Type B pancreatic cell (in vitro differentiated cells): ENCODE measurements around the gene TMEM272. TPM values are rescaled to one million over a fixed set of nuclear protein-coding genes. Genes with fewer than 3 reads are reported as not detected.
"Not testable (repeated sequence)": the region's sequence is repeated elsewhere in the genome, so short reads cannot be mapped to it uniquely, and the experiment has no call there.

Source experiments
- DNase-seq: peaks from one replicate; pipeline ENCODE4 v3.0.0; 2021; ENCODE audit warnings: mixed read lengths; ENCODE audit not compliant: unreplicated experiment; ENCODE audit errors: extremely low spot score
- H3K27ac Mint-ChIP-seq: 2 replicates; pipeline ENCODE4 v1.8.0; 2021; ENCODE audit warnings: mild to moderate bottlenecking, mixed read lengths
- H3K27me3 Mint-ChIP-seq: 2 replicates; pipeline ENCODE4 v1.8.0; 2021; ENCODE audit warnings: mixed read lengths
- H3K36me3 Mint-ChIP-seq: 2 replicates; pipeline ENCODE4 v1.8.0; 2021; ENCODE audit warnings: mixed read lengths
- H3K4me1 Mint-ChIP-seq: one replicate; pipeline ENCODE4 v1.8.0; 2021; ENCODE audit warnings: mixed read lengths; ENCODE audit not compliant: unreplicated experiment
- H3K4me3 Mint-ChIP-seq: 2 replicates; pipeline ENCODE4 v1.8.0; 2021; ENCODE audit warnings: mild to moderate bottlenecking, mixed read lengths
- H3K9me3 Mint-ChIP-seq: 2 replicates; pipeline ENCODE4 v1.8.0; 2021; ENCODE audit warnings: mixed read lengths
- total RNA-seq: library from RNA; stranded (reverse); gene quantifications from 2 replicates; pipeline ENCODE4 v1.2.1, GENCODE V29; 2021; ENCODE audit warnings: low replicate concordance
- TF ChIP-seq, protein P1 (sequence below): fragments of 200-600 bp; sonication (generic); conservative IDR thresholded peaks from 2 replicates; pipeline ENCODE4 v1.5.0; 2021; ENCODE audit warnings: antibody characterized with exemption, mild to moderate bottlenecking

The TMEM272 gene
- total RNA-seq, 1 donor from 2014 or later, result 0.63 TPM

DNA sequence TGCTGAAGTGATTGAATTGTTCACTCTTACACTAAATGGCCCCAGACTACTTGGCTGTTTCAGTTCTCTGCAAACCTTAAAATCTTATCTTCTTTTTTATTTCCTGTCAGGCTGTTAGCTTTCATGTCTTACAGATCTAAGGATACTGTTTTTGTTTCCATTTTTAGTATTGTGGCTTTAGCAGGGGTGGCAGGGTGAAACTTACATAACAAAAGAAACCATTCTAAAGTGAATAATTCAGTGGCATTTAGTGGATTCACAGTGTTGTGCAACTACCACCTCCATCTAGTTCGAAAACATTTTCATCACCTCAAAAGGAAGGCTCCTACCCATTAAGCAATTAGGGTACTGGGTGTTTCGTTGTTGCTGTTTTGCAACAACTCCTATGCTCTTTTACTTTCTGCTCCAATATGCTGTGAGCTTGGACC is 19.8 kb downstream of the TMEM272 start:
- no peaks in the 10 kb centered on the region for H3K4me1 Mint-ChIP-seq
- peaks cover 4% of the 10 kb centered on the region for H3K27me3 Mint-ChIP-seq
- TF ChIP-seq, protein P1, sequence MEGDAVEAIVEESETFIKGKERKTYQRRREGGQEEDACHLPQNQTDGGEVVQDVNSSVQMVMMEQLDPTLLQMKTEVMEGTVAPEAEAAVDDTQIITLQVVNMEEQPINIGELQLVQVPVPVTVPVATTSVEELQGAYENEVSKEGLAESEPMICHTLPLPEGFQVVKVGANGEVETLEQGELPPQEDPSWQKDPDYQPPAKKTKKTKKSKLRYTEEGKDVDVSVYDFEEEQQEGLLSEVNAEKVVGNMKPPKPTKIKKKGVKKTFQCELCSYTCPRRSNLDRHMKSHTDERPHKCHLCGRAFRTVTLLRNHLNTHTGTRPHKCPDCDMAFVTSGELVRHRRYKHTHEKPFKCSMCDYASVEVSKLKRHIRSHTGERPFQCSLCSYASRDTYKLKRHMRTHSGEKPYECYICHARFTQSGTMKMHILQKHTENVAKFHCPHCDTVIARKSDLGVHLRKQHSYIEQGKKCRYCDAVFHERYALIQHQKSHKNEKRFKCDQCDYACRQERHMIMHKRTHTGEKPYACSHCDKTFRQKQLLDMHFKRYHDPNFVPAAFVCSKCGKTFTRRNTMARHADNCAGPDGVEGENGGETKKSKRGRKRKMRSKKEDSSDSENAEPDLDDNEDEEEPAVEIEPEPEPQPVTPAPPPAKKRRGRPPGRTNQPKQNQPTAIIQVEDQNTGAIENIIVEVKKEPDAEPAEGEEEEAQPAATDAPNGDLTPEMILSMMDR, result no peak
- no peaks in the 10 kb centered on the region for H3K9me3 Mint-ChIP-seq
- H3K36me3 Mint-ChIP-seq, result no peaks in the 10 kb centered on the region
- no peak overlapping the region for H3K27ac Mint-ChIP-seq
- no peak for DNase-seq
- no peak overlapping the region for H3K4me3 Mint-ChIP-seq

DNA sequence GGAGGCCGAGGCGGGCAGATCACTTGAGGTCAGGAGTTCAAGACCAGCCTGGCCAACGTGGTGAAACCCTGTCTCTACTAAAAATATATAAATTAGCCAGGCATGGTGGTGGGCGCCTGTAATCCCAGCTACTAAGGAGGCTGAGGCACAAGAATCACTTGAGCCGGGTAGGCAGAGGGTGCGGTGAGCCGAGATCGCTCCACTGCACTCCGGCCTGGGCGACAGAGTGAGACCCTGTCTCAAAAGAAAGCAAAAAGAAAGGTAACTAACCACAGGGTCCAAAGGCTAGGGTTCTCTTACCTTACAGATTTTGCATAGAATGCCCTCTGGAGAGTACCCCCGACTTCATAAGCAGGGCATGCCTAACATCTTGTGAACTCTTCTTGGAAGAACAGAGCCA is 20.3 kb downstream of the TMEM272 start:
- not testable (repeated sequence) for DNase-seq, H3K36me3 Mint-ChIP-seq, H3K4me1 Mint-ChIP-seq, H3K27me3 Mint-ChIP-seq, H3K9me3 Mint-ChIP-seq, H3K27ac Mint-ChIP-seq, H3K4me3 Mint-ChIP-seq

DNA sequence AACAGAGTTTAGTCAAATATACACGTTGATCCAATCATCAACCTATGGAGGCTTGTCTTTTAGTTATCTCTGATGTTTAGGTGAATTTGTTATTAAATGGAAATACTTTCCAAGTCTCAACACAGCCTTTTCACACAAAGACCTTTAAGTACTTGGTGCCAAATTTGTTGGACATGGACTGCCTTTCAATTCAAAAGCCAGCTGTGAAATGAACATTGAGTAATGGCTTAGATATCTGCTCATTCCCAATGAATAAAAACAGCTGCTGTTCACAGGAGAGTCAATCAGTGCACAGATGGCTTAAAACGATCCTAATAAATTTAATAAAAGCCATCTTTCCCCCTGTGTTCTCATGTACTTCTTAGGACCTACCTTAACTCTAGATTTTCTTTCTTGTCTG is 21.1 kb downstream of the TMEM272 start:
- Mint-ChIP-seq H3K27me3 (peaks cover 6% of the 10 kb centered on the region), H3K4me1 (no peaks in the 10 kb centered on the region), H3K27ac (no peak overlapping the region), H3K9me3 (no peaks in the 10 kb centered on the region), H3K4me3 (no peak overlapping the region), H3K36me3 (no peaks in the 10 kb centered on the region)
- TF ChIP-seq, protein P1, result no peak
- no peak for DNase-seq

DNA sequence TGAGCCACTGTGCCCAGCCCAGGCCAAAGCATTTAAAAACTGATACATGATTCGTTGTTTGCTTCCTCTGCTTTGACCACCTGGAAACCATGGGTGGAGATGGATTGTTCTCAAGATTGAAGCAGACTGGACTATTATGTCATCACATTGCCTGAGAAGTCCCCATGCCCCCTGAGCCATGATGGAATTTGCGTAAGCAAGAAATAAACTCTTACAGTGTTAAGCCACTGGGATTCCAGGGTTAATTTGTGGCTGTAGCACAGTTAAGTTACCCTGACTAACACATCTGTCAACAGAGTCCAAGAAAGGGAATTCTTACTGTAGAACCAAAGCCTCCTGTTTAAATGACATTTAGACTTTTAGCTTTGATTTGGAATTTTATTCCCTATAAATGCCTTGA is 21.6 kb downstream of the TMEM272 start:
- Mint-ChIP-seq H3K36me3 (no peaks in the 10 kb centered on the region), H3K4me3 (no peak overlapping the region), H3K4me1 (no peaks in the 10 kb centered on the region), H3K27ac (no peak overlapping the region), H3K9me3 (no peaks in the 10 kb centered on the region), H3K27me3 (peaks cover 9% of the 10 kb centered on the region)
- DNase-seq, result no peak
- TF ChIP-seq, protein P1, result no peak

DNA sequence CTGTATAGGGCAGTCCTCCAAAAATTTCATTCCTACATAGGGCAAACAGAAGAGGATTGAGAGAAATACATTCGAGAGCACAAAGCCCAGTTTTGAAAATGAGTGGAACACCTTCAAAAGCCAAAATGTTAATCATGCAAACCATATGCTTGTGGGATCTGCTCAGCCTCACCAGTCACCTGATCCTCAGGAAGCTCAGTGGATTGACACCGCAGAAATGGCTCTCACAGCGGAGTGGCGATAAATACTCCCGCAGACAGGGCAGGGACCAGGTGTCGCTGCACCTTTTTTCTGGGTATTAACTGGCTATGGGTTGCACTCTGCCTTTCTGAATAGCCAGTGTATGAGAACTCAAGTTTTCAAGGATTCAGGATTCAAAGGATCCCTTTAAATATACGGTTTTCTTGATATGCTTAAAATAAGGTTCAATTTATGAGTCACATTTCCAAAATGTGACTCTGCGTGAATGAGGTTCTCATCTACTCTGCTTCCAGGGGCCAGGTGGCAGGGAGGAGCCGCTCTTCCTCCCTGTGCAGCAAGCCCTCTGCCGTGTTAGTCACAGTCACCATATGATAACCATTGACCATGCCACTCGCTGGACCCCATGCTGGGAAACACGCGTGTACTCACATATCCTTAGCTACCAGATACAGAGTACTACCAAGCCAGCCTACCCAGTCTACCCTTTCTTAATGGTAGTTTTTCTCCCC is 22.7 kb downstream of the TMEM272 start:
- Mint-ChIP-seq H3K4me1 (peaks cover 6% of the 10 kb centered on the region), H3K27me3 (peaks cover 11% of the 10 kb centered on the region), H3K27ac (no peak overlapping the region), H3K9me3 (no peaks in the 10 kb centered on the region), H3K4me3 (no peak overlapping the region), H3K36me3 (no peaks in the 10 kb centered on the region)
- no peak for DNase-seq
- TF ChIP-seq, protein P1, result no peak

DNA sequence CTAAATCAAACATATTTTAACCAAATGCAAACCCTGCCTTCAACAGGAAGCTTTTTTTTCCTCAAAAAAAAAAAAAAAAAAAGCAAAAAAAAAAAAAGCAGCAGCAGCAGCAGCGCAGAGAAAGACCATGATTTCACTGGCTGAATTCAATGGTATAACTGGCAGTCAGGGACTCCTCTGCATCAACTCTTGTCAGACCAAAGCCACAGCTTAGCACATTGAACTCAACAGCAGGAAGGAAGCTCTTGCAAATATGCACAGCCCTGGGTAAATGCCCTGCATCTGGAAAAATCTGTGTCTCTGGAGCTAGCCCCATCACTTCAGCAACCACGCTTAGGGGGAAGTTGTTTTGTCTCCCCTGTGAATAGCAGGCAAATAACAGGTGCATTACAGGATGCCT is 23.4 kb downstream of the TMEM272 start:
- Mint-ChIP-seq H3K4me1 (peaks cover 6% of the 10 kb centered on the region), H3K27ac (no peak overlapping the region), H3K36me3 (no peaks in the 10 kb centered on the region), H3K27me3 (peaks cover 11% of the 10 kb centered on the region), H3K9me3 (no peaks in the 10 kb centered on the region), H3K4me3 (no peak overlapping the region)
- no peak for DNase-seq
- TF ChIP-seq, protein P1, result no peak
